Rectal smooth muscle tissue (tissue), 1 donor: ENCODE data around the gene FKBP8.
A peak's percentile ranks its signal among the peaks of the same experiment; 100 is the strongest.

Source experiments
- H3K27ac ChIP-seq: one replicate; pipeline ENCODE4 v1.7.0; 2013; ENCODE audit warnings: low read depth, low read length, inconsistent platforms
- H3K27me3 ChIP-seq: one replicate; pipeline ENCODE4 v1.7.0; 2013; ENCODE audit warnings: low read length; ENCODE audit not compliant: control insufficient read depth, insufficient read depth
- H3K36me3 ChIP-seq: one replicate; pipeline ENCODE4 v1.7.0; 2013; ENCODE audit warnings: low read length; ENCODE audit not compliant: control insufficient read depth, insufficient read depth
- H3K4me1 ChIP-seq: one replicate; pipeline ENCODE4 v1.7.0; 2013; ENCODE audit warnings: low read length; ENCODE audit not compliant: control insufficient read depth, insufficient read depth
- H3K4me3 ChIP-seq: one replicate; pipeline ENCODE4 v1.7.0; 2013; ENCODE audit warnings: low read length
- H3K9ac ChIP-seq: one replicate; pipeline ENCODE4 v1.7.0; 2013; ENCODE audit warnings: low read length

FKBP8 gene

DNA sequence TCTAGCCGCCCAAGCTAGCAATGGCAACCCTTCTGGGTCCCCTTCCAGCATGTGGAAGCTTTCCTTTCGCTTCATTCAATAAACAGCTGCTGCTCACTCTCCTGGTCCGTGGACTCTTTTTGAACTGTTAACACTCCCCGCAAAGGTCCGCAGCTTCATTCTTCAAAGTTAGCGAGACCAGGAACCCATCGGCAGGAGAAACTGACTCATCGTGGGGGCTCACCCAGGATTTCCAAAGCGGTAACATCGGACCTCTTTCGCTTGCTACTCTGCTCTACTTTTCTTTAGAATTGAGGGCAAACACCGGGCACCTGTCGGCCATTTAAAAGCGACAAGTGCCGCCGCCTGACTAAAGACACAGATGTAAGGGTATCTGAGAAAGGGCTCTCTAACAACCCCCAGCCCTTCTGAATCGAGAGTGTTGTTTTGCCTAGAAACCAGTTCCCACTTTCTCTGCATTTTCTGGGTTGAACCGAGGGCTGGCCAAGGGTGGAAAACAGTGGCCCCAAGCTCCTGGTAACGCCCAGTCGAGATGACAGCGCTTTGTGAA, 34.1 kb upstream of the FKBP8 start:
- no peak overlapping the region for H3K9ac ChIP-seq
- H3K27ac ChIP-seq, result no peak overlapping the region
- no peaks in the 10 kb centered on the region for H3K27me3 ChIP-seq
- peaks cover 8% of the 10 kb centered on the region for H3K4me1 ChIP-seq
- H3K36me3 ChIP-seq, result peaks cover 18% of the 10 kb centered on the region
- H3K4me3 ChIP-seq, result no peak overlapping the region

GRCh38 chr19:18576383-18576782, 33.0 kb upstream of the FKBP8 start:
- Histone ChIP-seq H3K36me3 (peaks cover 18% of the 10 kb centered on the region), H3K4me1 (peaks cover 10% of the 10 kb centered on the region), H3K4me3 (no peak overlapping the region), H3K9ac (no peak overlapping the region), H3K27me3 (no peaks in the 10 kb centered on the region), H3K27ac (no peak overlapping the region)

- Histone ChIP-seq H3K36me3 (peaks cover 18% of the 10 kb centered on the region), H3K4me3 (no peak overlapping the region), H3K27me3 (no peaks in the 10 kb centered on the region), H3K4me1 (peaks cover 10% of the 10 kb centered on the region), H3K27ac (no peak overlapping the region), H3K9ac (no peak overlapping the region)
Measured at GRCh38 chr19:18574691-18575291, 31.4 kb upstream of the FKBP8 start.

DNA sequence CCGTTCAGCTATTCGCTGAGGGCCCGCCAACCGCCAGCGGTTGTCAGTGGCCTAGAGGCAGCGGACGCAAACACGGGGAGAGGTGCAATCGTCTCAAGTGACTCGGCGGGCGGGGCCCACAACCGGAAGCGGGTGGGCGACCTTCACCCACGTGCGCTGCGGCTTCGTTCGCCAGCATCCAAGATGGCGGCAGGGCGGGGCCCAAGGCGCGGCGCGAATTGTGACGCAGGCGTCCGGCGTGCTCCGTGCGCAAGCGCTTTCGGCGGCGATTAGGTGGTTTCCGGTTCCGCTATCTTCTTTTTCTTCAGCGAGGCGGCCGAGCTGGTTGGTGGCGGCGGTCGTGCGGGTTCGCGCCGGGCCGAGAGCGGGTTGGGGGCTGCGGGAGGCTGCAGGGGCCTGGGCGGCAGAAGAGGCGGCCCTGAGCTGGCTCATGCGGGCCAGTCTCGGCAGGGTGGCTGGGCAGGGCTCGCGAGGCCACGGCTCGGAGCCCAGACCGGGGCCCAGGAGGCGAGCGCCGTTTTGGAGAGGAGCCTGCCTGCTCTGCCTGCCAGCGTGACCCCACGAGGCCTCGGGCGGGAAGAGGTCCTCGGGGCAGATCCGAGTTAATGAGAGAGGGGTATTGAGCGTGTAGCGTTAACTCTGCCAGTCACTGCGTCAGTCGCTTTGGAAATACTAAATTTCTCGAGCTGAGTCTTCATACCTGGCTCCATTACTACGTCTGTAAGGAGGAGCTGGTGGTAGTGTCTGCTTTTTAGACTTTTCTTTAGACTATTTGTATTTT, 28.4 kb upstream of the FKBP8 start, which contains the start of gene UBA52:
Gene UBA52, plus strand, starts transcription at position 294 of the 781 bp plus-strand sequence. CDS start 1,444 bp downstream, outside the sequence.
- Histone ChIP-seq H3K4me3 (peak within 1 kb of the TSS; percentile 81), H3K27ac (peak within 1 kb of the TSS; percentile 91), H3K27me3 (no peaks in the 10 kb centered on the region), H3K4me1 (peaks cover 10% of the 10 kb centered on the region), H3K9ac (peak within 1 kb of the TSS; percentile 74), H3K36me3 (peaks cover 31% of the 10 kb centered on the region)

GRCh38 chr19:18568367-18568766, 25.0 kb upstream of the FKBP8 start:
- Histone ChIP-seq H3K4me3 (no peak overlapping the region), H3K4me1 (peaks cover 10% of the 10 kb centered on the region), H3K27ac (no peak overlapping the region), H3K36me3 (peaks cover 24% of the 10 kb centered on the region), H3K9ac (no peak overlapping the region), H3K27me3 (no peaks in the 10 kb centered on the region)

DNA sequence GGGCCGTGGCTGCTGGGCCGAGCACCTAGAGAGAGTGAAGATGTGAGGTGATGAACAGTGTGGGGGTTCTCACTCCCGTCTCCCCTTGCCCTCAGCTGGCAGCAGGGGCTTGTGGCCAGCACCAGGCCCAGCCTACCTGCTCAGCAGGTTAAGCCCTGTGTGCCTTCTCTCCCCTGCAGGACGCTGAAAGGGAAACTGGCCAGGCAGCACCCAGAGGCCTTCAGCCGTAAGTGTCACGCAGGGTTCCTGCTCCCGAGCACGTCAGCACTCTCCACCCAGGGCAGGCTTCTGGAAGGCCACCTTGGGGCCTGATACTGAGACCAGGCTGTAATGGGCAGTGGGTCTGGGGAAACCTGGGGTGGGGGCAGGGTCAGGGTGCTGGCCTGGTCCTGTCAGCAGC, 23.6 kb upstream of the FKBP8 start:
- Histone ChIP-seq H3K9ac (no peak overlapping the region), H3K4me1 (no peaks in the 10 kb centered on the region), H3K4me3 (no peak overlapping the region), H3K27me3 (no peaks in the 10 kb centered on the region), H3K27ac (no peak overlapping the region), H3K36me3 (peaks cover 24% of the 10 kb centered on the region)

DNA sequence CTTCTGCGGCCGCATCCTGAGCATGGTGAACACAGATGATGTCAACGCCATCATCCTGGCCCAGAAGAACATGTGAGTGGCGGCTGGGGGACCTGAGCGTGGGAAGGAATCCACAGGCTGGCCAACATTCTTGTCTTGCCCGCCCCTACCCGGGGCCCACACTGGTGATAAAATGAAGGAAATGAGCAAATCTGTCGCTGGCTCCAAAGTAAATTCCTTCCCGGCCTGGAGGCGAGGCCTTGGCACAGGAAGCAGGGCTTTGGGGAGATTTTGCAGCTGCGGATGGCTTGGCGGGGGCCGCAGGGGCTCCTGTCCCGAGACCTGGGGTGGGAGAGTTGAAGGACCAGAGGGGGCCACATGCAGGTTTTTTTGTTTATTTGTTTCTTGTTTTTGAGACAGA, 18.7 kb upstream of the FKBP8 start:
- H3K27ac ChIP-seq, result no peak overlapping the region
- H3K27me3 ChIP-seq, result no peaks in the 10 kb centered on the region
- peaks cover 4% of the 10 kb centered on the region for H3K4me1 ChIP-seq
- peaks cover 12% of the 10 kb centered on the region for H3K36me3 ChIP-seq
- no peak overlapping the region for H3K9ac ChIP-seq
- no peak overlapping the region for H3K4me3 ChIP-seq

GRCh38 chr19:18559685-18560084, 16.3 kb upstream of the FKBP8 start:
- Histone ChIP-seq H3K9ac (no peak overlapping the region), H3K27ac (no peak overlapping the region)

GRCh38 chr19:18558604-18559003, 15.2 kb upstream of the FKBP8 start:
- Histone ChIP-seq H3K36me3 (no peaks in the 10 kb centered on the region), H3K27ac (peak overlapping the region; percentile 91), H3K4me3 (peak overlapping the region; percentile 97), H3K9ac (no peak overlapping the region), H3K4me1 (peaks cover 4% of the 10 kb centered on the region), H3K27me3 (no peaks in the 10 kb centered on the region)

More at GRCh38 chr19:18559685-18560084, 16.3 kb upstream of the FKBP8 start:
- peaks cover 4% of the 10 kb centered on the region for H3K4me1 ChIP-seq
- peaks cover 6% of the 10 kb centered on the region for H3K36me3 ChIP-seq
- no peak overlapping the region for H3K4me3 ChIP-seq
- H3K27me3 ChIP-seq, result no peaks in the 10 kb centered on the region

GRCh38 chr19:18558202-18558555, 14.8 kb upstream of the FKBP8 start:
- Histone ChIP-seq H3K27ac (peak overlapping the region; percentile 91), H3K4me1 (peaks cover 4% of the 10 kb centered on the region), H3K9ac (peak overlapping the region; percentile 33), H3K36me3 (no peaks in the 10 kb centered on the region), H3K27me3 (no peaks in the 10 kb centered on the region), H3K4me3 (peak overlapping the region; percentile 97)

GRCh38 chr19:18557411-18558201, 14.2 kb upstream of the FKBP8 start, which contains the start of gene KXD1:
Gene KXD1 (plus strand): TSS chr19:18557870. CDS start chr19:18562057, 4,187 bp downstream.
- H3K36me3 ChIP-seq, result no peaks in the 10 kb centered on the region
- H3K27ac ChIP-seq, result peak within 1 kb of the TSS; percentile 91
- peaks cover 4% of the 10 kb centered on the region for H3K4me1 ChIP-seq
- H3K4me3 ChIP-seq, result peak within 1 kb of the TSS; percentile 97
- H3K27me3 ChIP-seq, result no peaks in the 10 kb centered on the region
- H3K9ac ChIP-seq, result peak within 1 kb of the TSS; percentile 33

DNA sequence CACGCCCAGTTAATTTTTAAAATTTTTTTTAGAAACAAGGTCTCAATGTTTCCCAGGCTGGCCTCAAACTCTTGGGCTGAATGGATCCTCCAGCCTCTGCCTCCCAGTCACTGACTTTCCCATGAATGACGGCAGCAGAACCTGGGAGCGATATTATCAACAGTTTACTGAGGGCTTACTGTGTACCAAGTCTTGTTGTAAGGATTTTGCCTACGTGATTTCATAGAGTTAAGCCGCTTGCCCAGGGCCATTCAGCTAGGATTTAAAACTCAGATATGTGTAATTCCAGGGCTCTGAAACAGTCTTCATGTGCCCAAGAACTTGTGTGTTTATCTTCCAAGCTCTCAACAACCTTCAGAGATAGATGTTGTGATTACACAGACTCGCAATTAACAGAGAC, 8.3 kb upstream of the FKBP8 start:
- Histone ChIP-seq H3K9ac (no peak overlapping the region), H3K4me1 (no peaks in the 10 kb centered on the region), H3K4me3 (no peak overlapping the region), H3K27me3 (no peaks in the 10 kb centered on the region), H3K36me3 (no peaks in the 10 kb centered on the region), H3K27ac (no peak overlapping the region)
